ENCODE measurements around the gene NDUFAF2.
"Not testable (repeated sequence)": the region's sequence is repeated elsewhere in the genome, so short reads cannot be mapped to it uniquely, and the experiment has no call there.

The NDUFAF2 gene

GRCh38 chr5:61052882-61053281, 107.9 kb downstream of the NDUFAF2 start:
- no peak for DNase-seq

GRCh38 chr5:61053937-61054336, 108.9 kb downstream of the NDUFAF2 start:
- DNase-seq, result no peak

- DNase-seq, result peak; percentile 81 to 89
Observed at GRCh38 chr5:61055434-61056006, 110.5 kb downstream of the NDUFAF2 start.

- no peak for DNase-seq
Observed at GRCh38 chr5:61059499-61059898, 114.5 kb downstream of the NDUFAF2 start.

GRCh38 chr5:61069150-61069549, 124.1 kb downstream of the NDUFAF2 start:
- DNase-seq, result no peak

- no peak for DNase-seq
Observed at GRCh38 chr5:61071526-61071925, 126.5 kb downstream of the NDUFAF2 start.

GRCh38 chr5:61076626-61077025, 131.6 kb downstream of the NDUFAF2 start:
- DNase-seq, result peak; percentile 27 to 36

GRCh38 chr5:61081741-61082140, 136.7 kb downstream of the NDUFAF2 start:
- no peak for DNase-seq

- no peak for DNase-seq
Observed at GRCh38 chr5:61082516-61083280, 137.7 kb downstream of the NDUFAF2 start.

GRCh38 chr5:61084658-61085057, 139.7 kb downstream of the NDUFAF2 start:
- peak; percentile 26 to 43 for DNase-seq

GRCh38 chr5:61085885-61086284, 140.9 kb downstream of the NDUFAF2 start:
- DNase-seq, result no peak

- no peak for DNase-seq
Observed at GRCh38 chr5:61087921-61088320, 142.9 kb downstream of the NDUFAF2 start.

GRCh38 chr5:61089351-61089750, 144.3 kb downstream of the NDUFAF2 start:
- DNase-seq, result no peak

GRCh38 chr5:61093046-61093771, 148.2 kb downstream of the NDUFAF2 start:
- not testable (repeated sequence) for DNase-seq

- DNase-seq, result no peak
Observed at GRCh38 chr5:61097465-61097864, 152.5 kb downstream of the NDUFAF2 start.

GRCh38 chr5:61098251-61098995, 153.4 kb downstream of the NDUFAF2 start:
- DNase-seq, result peak in 1 of 2 experiments; percentile 5

- peak; percentile 35 to 40 for DNase-seq
Observed at GRCh38 chr5:61100437-61100836, 155.4 kb downstream of the NDUFAF2 start.

- DNase-seq, result no peak
Observed at GRCh38 chr5:61114441-61114840, 169.4 kb downstream of the NDUFAF2 start.

- DNase-seq, result no peak
Observed at GRCh38 chr5:61115968-61116367, 171.0 kb downstream of the NDUFAF2 start.

- DNase-seq, result no peak
Observed at GRCh38 chr5:61119066-61119465, 174.1 kb downstream of the NDUFAF2 start.

- DNase-seq, result no peak
Observed at GRCh38 chr5:61120534-61120933, 175.5 kb downstream of the NDUFAF2 start.

GRCh38 chr5:61123145-61123544, 178.1 kb downstream of the NDUFAF2 start:
- DNase-seq, result no peak

- no peak for DNase-seq
Observed at GRCh38 chr5:61130289-61130688, 185.3 kb downstream of the NDUFAF2 start.
